HepG2 (cell line): Measurements from ENCODE around the gene FUZ.

ENCODE experiments used
- KDM1A ChIP-seq: IDR thresholded peaks from 2 replicates; pipeline ENCODE4 v1.6.1; 2016; ENCODE audit warnings: missing compliant biosample characterization
- TF ChIP-seq, protein P1 (sequence below): sonication (generic); formaldehyde crosslinking; IDR thresholded peaks from 2 replicates; pipeline ENCODE4 v1.8.1; 2023; ENCODE audit warnings: mild to moderate bottlenecking, inconsistent platforms, moderate library complexity, missing genetic modification reagents, borderline replicate concordance
- TF ChIP-seq, protein P2 (sequence below): sonication (generic); formaldehyde crosslinking; IDR thresholded peaks from 2 replicates; pipeline ENCODE4 v1.9.0; 2021; ENCODE audit warnings: missing genetic modification reagents, borderline replicate concordance

DNA sequence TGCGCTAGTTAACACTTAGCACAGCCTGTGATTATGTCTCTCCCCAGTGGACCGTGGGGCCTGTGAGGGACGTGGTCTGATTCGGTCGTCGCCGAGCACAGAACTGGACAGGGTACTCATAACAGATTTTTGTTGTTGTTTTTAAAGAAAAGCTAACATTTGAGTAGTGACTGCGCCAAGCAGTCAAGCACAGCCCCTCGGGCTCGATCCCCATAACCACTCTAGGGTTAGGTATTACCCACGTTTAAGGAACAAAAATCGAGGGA is 37.1 kb upstream of the FUZ start:
- TF ChIP-seq, protein P1, sequence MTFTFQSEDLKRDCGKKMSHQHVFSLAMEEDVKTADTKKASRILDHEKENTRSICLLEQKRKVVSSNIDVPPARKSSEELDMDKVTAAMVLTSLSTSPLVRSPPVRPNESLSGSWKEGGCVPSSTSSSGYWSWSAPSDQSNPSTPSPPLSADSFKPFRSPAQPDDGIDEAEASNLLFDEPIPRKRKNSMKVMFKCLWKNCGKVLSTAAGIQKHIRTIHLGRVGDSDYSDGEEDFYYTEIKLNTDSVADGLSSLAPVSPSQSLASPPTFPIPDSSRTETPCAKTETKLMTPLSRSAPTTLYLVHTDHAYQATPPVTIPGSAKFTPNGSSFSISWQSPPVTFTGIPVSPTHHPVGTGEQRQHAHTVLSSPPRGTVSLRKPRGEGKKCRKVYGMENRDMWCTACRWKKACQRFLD (CRISPR knock-in tag), result no peak
- TF ChIP-seq, protein P2, sequence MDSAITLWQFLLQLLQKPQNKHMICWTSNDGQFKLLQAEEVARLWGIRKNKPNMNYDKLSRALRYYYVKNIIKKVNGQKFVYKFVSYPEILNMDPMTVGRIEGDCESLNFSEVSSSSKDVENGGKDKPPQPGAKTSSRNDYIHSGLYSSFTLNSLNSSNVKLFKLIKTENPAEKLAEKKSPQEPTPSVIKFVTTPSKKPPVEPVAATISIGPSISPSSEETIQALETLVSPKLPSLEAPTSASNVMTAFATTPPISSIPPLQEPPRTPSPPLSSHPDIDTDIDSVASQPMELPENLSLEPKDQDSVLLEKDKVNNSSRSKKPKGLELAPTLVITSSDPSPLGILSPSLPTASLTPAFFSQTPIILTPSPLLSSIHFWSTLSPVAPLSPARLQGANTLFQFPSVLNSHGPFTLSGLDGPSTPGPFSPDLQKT (CRISPR knock-in tag), result no peak
- no peak for TF ChIP-seq KDM1A
